Liver (tissue), 9 donors: ENCODE measurements around the gene CCDC15. TPM values are rescaled to one million over a fixed set of nuclear protein-coding genes. Genes with fewer than 3 reads are reported as not detected.

Experiments used
- DNase-seq: peaks from one replicate; pipeline ENCODE4 v3.0.0-alpha.2; 2017; ENCODE audit warnings: low spot score
- H3K27ac ChIP-seq, 2 donors: one replicate each; pipeline ENCODE4 v1.7.0; 2013; ENCODE audit warnings: inconsistent platforms in 2 of 2, low read length in 2 of 2, control low read depth in 1 of 2, low read depth in 1 of 2, mild to moderate bottlenecking in 1 of 2
- H3K27me3 ChIP-seq, 4 donors: one replicate each; pipeline versions ENCODE4 v1.6.1 to v1.7.0; 2013; ENCODE audit warnings: low read length in 3 of 4, inconsistent platforms in 1 of 4, mild to moderate bottlenecking in 1 of 4, moderate library complexity in 1 of 4; ENCODE audit not compliant: control insufficient read depth in 4 of 4, insufficient read depth in 4 of 4
- H3K36me3 ChIP-seq, 4 donors: one replicate each; pipeline versions ENCODE4 v1.6.1 to v1.7.0; 2013; ENCODE audit warnings: low read length in 3 of 4, mild to moderate bottlenecking in 3 of 4, low read depth in 1 of 4, moderate library complexity in 1 of 4; ENCODE audit not compliant: control insufficient read depth in 4 of 4, insufficient read depth in 3 of 4
- H3K4me1 ChIP-seq, 4 donors: one replicate each; pipeline versions ENCODE4 v1.6.1 to v1.7.0; 2013; ENCODE audit warnings: low read length in 3 of 4, mild to moderate bottlenecking in 3 of 4, moderate library complexity in 1 of 4; ENCODE audit not compliant: control insufficient read depth in 4 of 4, insufficient read depth in 4 of 4
- H3K4me3 ChIP-seq, 3 donors: one replicate each; pipeline versions ENCODE4 v1.6.1 to v1.7.0; 2013; ENCODE audit warnings: low read length in 3 of 3, control low read depth in 1 of 3, low read depth in 1 of 3, mild to moderate bottlenecking in 1 of 3
- H3K9ac ChIP-seq, 2 donors: one replicate each; pipeline ENCODE4 v1.7.0; 2013; ENCODE audit warnings: low read length in 2 of 2, mild to moderate bottlenecking in 2 of 2, moderate library complexity in 2 of 2, control low read depth in 1 of 2, low read depth in 1 of 2
- H3K9me3 ChIP-seq, 4 donors: one replicate each; pipeline versions ENCODE4 v1.6.1 to v1.7.0; 2013; ENCODE audit warnings: low read length in 3 of 4; ENCODE audit not compliant: control insufficient read depth in 4 of 4
- ATF3 ChIP-seq: IDR thresholded peaks from 2 replicates; pipeline ENCODE4 v1.6.1; 2016; ENCODE audit warnings: antibody characterized with exemption
- CTCF ChIP-seq: fragments of 150-350 bp; IDR thresholded peaks from 2 replicates; pipeline ENCODE4 v1.5.1; 2017; ENCODE audit warnings: improper control_type of control experiment, low read depth, low read length; ENCODE audit not compliant: missing input control
- EGR1 ChIP-seq, 2 donors: IDR thresholded peaks; 2 replicates each; pipeline ENCODE4 v1.6.1; 2016 to 2018; ENCODE audit warnings: antibody characterized with exemption in 2 of 2, low read depth in 2 of 2
- FOXA1 ChIP-seq: IDR thresholded peaks from 2 replicates; pipeline ENCODE4 v1.6.1; 2016; ENCODE audit warnings: antibody characterized with exemption
- FOXA2 ChIP-seq: IDR thresholded peaks from 2 replicates; pipeline ENCODE4 v1.6.1; 2016; ENCODE audit warnings: antibody characterized with exemption
- HNF4A ChIP-seq, 2 donors: conservative IDR thresholded peaks; 2 replicates each; pipeline ENCODE4 v1.6.1; 2016; ENCODE audit warnings: antibody characterized with exemption in 2 of 2, mild to moderate bottlenecking in 2 of 2
- HNF4G ChIP-seq: IDR thresholded peaks from 2 replicates; pipeline ENCODE4 v1.6.1; 2016; ENCODE audit warnings: antibody characterized with exemption
- JUND ChIP-seq, 2 donors: IDR thresholded peaks; 2 replicates each; pipeline ENCODE4 v1.6.1; 2016; ENCODE audit warnings: antibody characterized with exemption in 2 of 2
- MAX ChIP-seq: IDR thresholded peaks from 2 replicates; pipeline ENCODE4 v1.6.1; 2016; ENCODE audit warnings: antibody characterized with exemption
- NR2F2 ChIP-seq: IDR thresholded peaks from 2 replicates; pipeline ENCODE4 v1.6.1; 2016; ENCODE audit warnings: antibody characterized with exemption
- RAD21 ChIP-seq, 2 donors: IDR thresholded peaks; 2 replicates each; pipeline ENCODE4 v1.6.1; 2016; ENCODE audit warnings: antibody characterized with exemption in 2 of 2, mild to moderate bottlenecking in 2 of 2
- REST ChIP-seq: IDR thresholded peaks from 2 replicates; pipeline ENCODE4 v1.6.1; 2016; ENCODE audit warnings: antibody characterized with exemption, mild to moderate bottlenecking
- RXRA ChIP-seq, 2 donors: IDR thresholded peaks; 2 replicates each; pipeline ENCODE4 v1.6.1; 2017 to 2018; ENCODE audit warnings: antibody characterized with exemption in 2 of 2, mild to moderate bottlenecking in 1 of 2
- SP1 ChIP-seq: IDR thresholded peaks from 2 replicates; pipeline ENCODE4 v1.6.1; 2018; ENCODE audit warnings: antibody characterized with exemption, mild to moderate bottlenecking
- YY1 ChIP-seq: IDR thresholded peaks from 2 replicates; pipeline ENCODE4 v1.6.1; 2016; ENCODE audit warnings: antibody characterized with exemption, mild to moderate bottlenecking
- ZBTB33 ChIP-seq: IDR thresholded peaks from 2 replicates; pipeline ENCODE4 v1.6.1; 2016; ENCODE audit warnings: antibody characterized with exemption
- WGBS: extraction: QIAGEN DNeasy Blood & Tissue Kit; methylation state at CpG from one replicate; pipeline ENCODE4 v1.1.7; 2013; 5-methylcytosine and 5-hydroxymethylcytosine counted together
- polyA plus RNA-seq, 2 donors: library from polyadenylated mRNA; stranded (reverse) in 1 of 2; unstranded in 1 of 2; fragments of 200-250 nt in 1 of 2; fragments of >200 nt in 1 of 2; fragmentation: Nextera tagmentation in 1 of 2; extraction: Ambion mirVana in 1 of 2; gene quantifications; one replicate each; pipeline versions ENCODE4 v1.2.1 to v1.2.3, GENCODE V29; 2013 to 2015
- total RNA-seq, 2 donors: library from RNA; depleted of rRNA; stranded (reverse); fragments of >200 nt; gene quantifications; one replicate each; pipeline ENCODE4 v1.2.3, GENCODE V29; 2014
- donor health status: healthy.
- donor health status: healthy.
- donor health status: healthy.
- donor health status: healthy.
- donor health status: healthy.

The CCDC15 gene
- total and polyA plus RNA-seq, 4 donors = 0.35 to 3.5 (median 0.88) TPM

- no peak overlapping the region for H3K9ac ChIP-seq
- TF ChIP-seq RXRA (IDR thresholded peaks at IDR 0.05) (no peak), HNF4G (no peak), ZBTB33 (no peak), EGR1 (IDR thresholded peaks at IDR 0.05; ENCODE audit: low read depth in 2 of 2) (no peak), FOXA2 (no peak), HNF4A (conservative IDR thresholded peaks at IDR 0.05) (no peak), JUND (IDR thresholded peaks at IDR 0.05) (no peak), ATF3 (no peak), SP1 (no peak), CTCF (no peak), MAX (no peak), YY1 (no peak), FOXA1 (no peak), REST (no peak), RAD21 (IDR thresholded peaks at IDR 0.05) (no peak), NR2F2 (no peak)
- DNase-seq = no peak
- H3K4me3 ChIP-seq = no peak overlapping the region
- H3K36me3 ChIP-seq = no peaks in the 10 kb centered on the region
- H3K4me1 ChIP-seq = no peaks in the 10 kb centered on the region
- no peak overlapping the region for H3K27ac ChIP-seq
- H3K27me3 ChIP-seq = no peaks in the 10 kb centered on the region
- no peaks in the 10 kb centered on the region for H3K9me3 ChIP-seq
- 95% methylated on average over 11 of the region's 11 CpGs for WGBS
Measured at GRCh38 chr11:125078016-125078415, 124.0 kb downstream of the CCDC15 start.

- H3K36me3 ChIP-seq = no peaks in the 10 kb centered on the region
- H3K4me1 ChIP-seq = no peaks in the 10 kb centered on the region
- TF ChIP-seq EGR1 (IDR thresholded peaks at IDR 0.05; ENCODE audit: low read depth in 2 of 2) = no peak
- TF ChIP-seq HNF4A (conservative IDR thresholded peaks at IDR 0.05) = no peak
- H3K27me3 ChIP-seq = no peaks in the 10 kb centered on the region
- no peak for DNase-seq
- WGBS = 95% methylated on average over 14 of the region's 14 CpGs
- no peak overlapping the region for H3K27ac ChIP-seq
- H3K9me3 ChIP-seq = no peaks in the 10 kb centered on the region
- no peak overlapping the region for H3K4me3 ChIP-seq
- H3K9ac ChIP-seq = no peak overlapping the region
Measured at GRCh38 chr11:125078516-125079140, 124.6 kb downstream of the CCDC15 start.
